ENCODE data around the gene PHF21B.

Gene PHF21B

GRCh38 chr22:44834065-44834464 is 175.7 kb downstream of the PHF21B start:
- DNase-seq, result no peak

GRCh38 chr22:44831885-44832284 is 177.9 kb downstream of the PHF21B start:
- no peak for DNase-seq
